SK-N-MC (cell line): ENCODE measurements around the gene C1GALT1C1L.
A peak's percentile ranks its signal among the peaks of the same experiment; 100 is the strongest.
"Not testable (repeated sequence)": the region's sequence is repeated elsewhere in the genome, so short reads cannot be mapped to it uniquely, and the experiment has no call there.

Source experiments
- DNase-seq: peaks from one replicate; pipeline ENCODE4 v3.0.0-alpha.2; 2011; ENCODE audit warnings: low read depth, low spot score
- H3K27ac ChIP-seq: fragments of 200-600 bp; sonication (generic); 2 replicates; pipeline ENCODE4 v1.5.1; 2016; ENCODE audit warnings: mixed run types
- H3K36me3 ChIP-seq: fragments of 200-600 bp; sonication (generic); 2 replicates; pipeline ENCODE4 v1.6.1; 2017; ENCODE audit warnings: antibody characterized with exemption, low read length, mixed read lengths; ENCODE audit not compliant: insufficient read depth
- H3K4me3 ChIP-seq: fragments of 200-600 bp; sonication (generic); 2 replicates; pipeline ENCODE4 v1.5.1; 2016
- H3K9ac ChIP-seq: fragments of 200-600 bp; sonication (generic); 2 replicates; pipeline ENCODE4 v1.8.0; 2017; ENCODE audit warnings: mixed run types, mixed read lengths; ENCODE audit not compliant: insufficient read length
- H3K9me3 ChIP-seq: fragments of 200-600 bp; sonication (generic); 2 replicates; pipeline ENCODE4 v1.6.1; 2017; ENCODE audit warnings: low read depth, mild to moderate bottlenecking, antibody characterized with exemption, low read length, moderate library complexity, mixed read lengths
- EZH2 ChIP-seq: fragments of 200-600 bp; sonication (generic); IDR thresholded peaks from one replicate; pipeline ENCODE4 v1.6.1; 2017; ENCODE audit warnings: antibody characterized with exemption
- FOXP2 ChIP-seq: optimal IDR thresholded peaks from 2 replicates; pipeline ENCODE3; 2011; ENCODE audit warnings: mild to moderate bottlenecking, moderate library complexity; ENCODE audit not compliant: insufficient read depth; ENCODE audit errors: extremely low read length, control extremely low read depth
- POLR2AphosphoS5 ChIP-seq: IDR thresholded peaks from 2 replicates; pipeline ENCODE4 v1.6.1; 2012; ENCODE audit warnings: mild to moderate bottlenecking, low read depth, low read length, borderline replicate concordance

The C1GALT1C1L gene

DNA sequence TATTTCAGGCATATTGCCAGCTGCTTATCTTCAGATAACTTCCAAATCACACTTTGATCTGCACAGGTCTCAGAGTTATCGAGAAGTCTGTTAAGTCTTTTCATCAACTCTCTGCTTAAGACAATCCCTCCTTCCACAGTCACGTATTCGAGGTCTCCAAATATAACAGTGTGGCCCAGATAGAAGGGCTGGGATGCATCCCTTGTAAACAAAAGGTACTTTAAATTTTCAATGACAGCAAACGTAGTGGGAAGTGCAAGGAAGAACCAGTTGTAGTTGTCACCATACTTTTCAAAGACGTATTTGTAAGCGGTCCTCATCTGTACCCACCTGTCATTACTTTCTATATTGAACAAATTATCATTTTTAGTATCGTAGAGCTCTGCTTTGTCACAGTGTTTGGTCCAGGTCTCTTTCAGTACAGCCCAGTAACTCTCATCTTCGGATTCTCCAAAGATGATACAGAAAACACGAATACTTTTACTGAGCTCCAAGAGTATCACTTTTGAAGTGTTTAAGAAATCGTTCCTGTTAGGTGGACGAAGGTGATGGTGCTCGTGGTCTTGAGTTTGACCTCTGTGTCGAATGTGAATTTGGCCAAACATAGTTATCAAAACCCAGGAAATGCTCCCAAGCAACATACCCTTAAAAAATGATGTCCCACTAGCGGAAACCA lies 445 bp downstream of the C1GALT1C1L start:
- Histone ChIP-seq H3K9me3 (no peaks in the 10 kb centered on the region), H3K36me3 (no peaks in the 10 kb centered on the region), H3K9ac (no peak overlapping the region), H3K4me3 (peak overlapping the region; percentile 61), H3K27ac (no peak overlapping the region)
- DNase-seq = no peak
- TF ChIP-seq FOXP2 (no peak), EZH2 (no peak), POLR2AphosphoS5 (no peak)

DNA sequence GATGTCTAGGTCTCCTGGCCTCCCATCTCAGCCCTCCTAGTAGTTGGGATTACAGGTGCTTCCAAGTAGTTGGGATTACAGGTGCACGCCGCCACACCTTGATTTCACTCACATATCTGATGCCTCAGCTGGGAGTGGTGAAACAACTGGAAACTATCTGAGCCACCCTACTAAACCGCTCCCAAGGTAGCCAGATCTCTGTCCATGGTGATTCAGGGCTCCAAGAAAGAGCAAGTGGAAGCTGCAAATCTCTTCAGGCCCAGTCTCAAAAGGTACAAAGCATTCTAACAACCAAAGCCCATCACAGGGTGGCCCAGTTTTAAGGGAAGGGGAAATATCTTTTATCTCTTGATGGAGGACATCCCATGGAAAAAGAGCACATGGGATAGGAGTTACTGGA lies 19.0 kb downstream of the C1GALT1C1L start:
- no peaks in the 10 kb centered on the region for H3K9me3 ChIP-seq
- no peak for DNase-seq
- H3K27ac ChIP-seq = no peak overlapping the region
- TF ChIP-seq EZH2 (no peak), FOXP2 (no peak), POLR2AphosphoS5 (no peak)
- H3K36me3 ChIP-seq = no peaks in the 10 kb centered on the region
- H3K4me3 ChIP-seq = no peak overlapping the region
- H3K9ac ChIP-seq = no peak overlapping the region

DNA sequence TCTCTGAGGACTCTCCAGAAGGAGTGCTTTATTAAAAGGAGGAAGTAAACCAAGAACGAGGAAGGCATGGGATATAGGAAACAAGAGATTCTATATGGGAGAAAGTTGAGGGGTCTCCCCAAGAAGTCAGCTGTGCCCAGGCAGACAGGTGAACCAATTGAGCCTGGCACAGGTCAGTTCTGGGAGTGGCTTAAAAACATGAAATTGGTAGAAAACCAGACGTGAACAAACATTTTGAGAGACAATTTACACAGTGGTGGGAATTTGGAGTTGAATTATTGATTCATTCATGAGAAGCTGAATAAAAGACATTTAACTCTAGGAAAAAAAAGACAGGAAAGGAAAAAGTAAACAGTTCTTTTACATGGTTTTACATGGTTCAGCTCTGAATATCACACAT lies 22.7 kb downstream of the C1GALT1C1L start:
- Histone ChIP-seq H3K4me3 (no peak overlapping the region), H3K27ac (no peak overlapping the region), H3K9me3 (no peaks in the 10 kb centered on the region), H3K36me3 (no peaks in the 10 kb centered on the region), H3K9ac (no peak overlapping the region)
- no peak for TF ChIP-seq POLR2AphosphoS5
- no peak for TF ChIP-seq EZH2
- DNase-seq = no peak

DNA sequence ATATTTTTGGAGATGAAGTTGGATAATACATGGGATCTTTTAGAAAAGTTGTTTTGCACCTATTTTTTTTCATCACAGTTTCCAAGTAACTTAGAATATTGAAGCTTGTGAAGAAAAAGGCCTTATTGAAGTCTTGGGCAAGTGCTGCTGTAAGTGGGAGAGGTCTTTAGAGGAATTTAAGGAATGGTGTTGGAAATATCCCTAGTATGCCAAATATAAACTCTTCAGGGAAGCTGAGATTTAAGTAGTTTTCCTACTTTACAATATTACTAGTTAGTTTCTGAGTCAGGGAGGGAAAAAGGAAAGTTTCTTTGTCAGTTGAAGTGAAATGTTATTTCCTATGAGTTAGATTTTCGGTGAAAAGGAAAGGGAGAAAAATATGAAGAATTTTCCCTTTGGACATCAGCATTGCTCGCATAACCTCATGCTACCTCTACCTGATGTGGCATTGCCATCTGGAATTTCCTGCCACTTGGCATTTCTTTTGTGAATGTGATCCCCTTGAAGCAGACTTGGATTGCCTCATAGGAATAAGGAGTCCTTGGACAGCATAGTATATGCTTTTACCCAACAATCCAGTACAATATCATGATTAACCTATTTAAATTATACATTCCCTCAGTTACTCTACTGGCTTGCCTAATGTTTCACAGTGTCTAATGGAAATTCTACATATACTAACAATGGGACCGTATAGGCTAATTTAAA lies 27.1 kb downstream of the C1GALT1C1L start:
- Histone ChIP-seq H3K4me3 (no peak overlapping the region), H3K27ac (no peak overlapping the region), H3K9ac (no peak overlapping the region), H3K9me3 (no peaks in the 10 kb centered on the region), H3K36me3 (no peaks in the 10 kb centered on the region)
- no peak for TF ChIP-seq EZH2
- no peak for TF ChIP-seq FOXP2
- no peak for TF ChIP-seq POLR2AphosphoS5
- no peak for DNase-seq

DNA sequence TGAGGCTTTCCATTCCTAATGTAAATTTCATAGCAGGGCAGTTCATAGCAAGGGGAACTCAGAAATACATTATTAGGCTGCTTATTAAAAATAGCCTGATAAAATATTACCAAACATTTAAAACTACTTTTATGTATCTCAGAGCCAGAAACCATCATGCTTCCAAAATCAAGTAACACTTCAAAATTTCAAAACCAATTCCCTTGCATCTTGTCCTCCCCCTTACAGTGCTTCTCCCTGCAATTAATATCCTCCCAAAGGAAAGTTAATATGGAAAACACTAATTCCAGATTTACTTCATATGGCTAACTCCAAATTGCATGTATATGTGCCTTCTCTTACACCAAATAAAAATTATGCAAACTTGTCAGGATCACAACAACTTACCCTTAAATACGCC lies 32.5 kb downstream of the C1GALT1C1L start:
- H3K9ac ChIP-seq = no peak overlapping the region
- no peak for TF ChIP-seq EZH2
- no peak for TF ChIP-seq FOXP2
- no peak for TF ChIP-seq POLR2AphosphoS5
- no peak for DNase-seq
- no peaks in the 10 kb centered on the region for H3K9me3 ChIP-seq
- H3K27ac ChIP-seq = no peak overlapping the region
- no peaks in the 10 kb centered on the region for H3K36me3 ChIP-seq
- no peak overlapping the region for H3K4me3 ChIP-seq

DNA sequence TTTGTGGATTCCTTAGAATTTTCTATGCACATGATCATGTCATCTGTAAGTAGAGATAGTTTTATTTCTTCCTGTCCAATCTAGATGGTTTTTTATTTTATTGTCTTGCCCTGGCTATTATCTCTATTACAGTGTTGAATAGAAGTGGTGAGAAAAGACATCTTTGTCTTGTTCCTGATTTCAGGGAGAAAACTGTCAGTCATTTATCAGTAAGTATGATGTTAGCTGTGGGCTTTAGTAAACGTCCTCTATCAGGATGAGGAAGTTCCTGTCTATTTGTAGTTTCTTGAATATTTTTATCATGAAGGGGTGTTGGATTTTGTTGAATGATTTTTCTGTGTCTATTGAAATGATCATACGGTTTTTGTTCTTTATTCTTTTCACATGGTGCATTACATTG lies 33.9 kb downstream of the C1GALT1C1L start:
- Histone ChIP-seq H3K9ac (no peak overlapping the region), H3K27ac (no peak overlapping the region), H3K9me3 (no peaks in the 10 kb centered on the region), H3K36me3 (no peaks in the 10 kb centered on the region), H3K4me3 (no peak overlapping the region)
- TF ChIP-seq FOXP2 (no peak), POLR2AphosphoS5 (no peak), EZH2 (no peak)
- DNase-seq = no peak

DNA sequence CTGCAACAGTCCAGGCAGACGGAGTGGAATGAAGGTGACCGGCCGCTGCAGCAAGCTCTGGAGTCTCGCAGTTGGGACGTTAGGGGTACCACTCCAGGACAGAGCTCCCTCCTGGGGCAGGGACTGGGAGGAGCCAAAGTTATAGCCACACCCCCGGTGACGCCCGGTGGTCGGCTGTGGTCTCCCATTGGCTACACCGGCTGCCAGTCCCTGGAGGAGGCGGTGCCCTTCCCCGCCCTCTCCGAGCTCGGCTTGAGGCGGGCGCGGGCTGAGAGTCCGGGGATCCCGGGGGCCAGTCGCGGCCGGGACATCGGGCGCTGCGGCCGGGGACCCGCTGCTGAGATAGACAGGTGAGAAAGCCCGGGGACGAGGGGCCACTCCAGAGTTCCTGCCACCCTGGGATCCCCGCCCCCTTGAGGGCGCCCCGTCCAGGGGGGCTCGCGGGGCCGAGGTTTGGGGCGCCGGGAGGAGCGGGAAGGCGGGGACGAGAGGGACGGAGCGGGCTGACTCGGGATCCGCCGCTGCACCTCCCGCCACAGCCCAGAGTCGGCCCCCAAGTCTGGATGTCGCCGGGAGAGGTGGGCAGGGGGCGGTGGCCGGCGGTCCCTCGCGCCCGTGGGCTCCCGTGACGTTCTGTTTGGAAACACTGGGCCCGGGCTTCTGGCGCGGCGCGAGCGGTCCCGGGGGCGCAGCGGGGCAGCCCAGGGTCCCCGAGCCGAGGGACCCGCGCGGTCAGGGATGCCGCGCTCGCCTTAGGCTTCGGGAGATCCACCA lies 39.0 kb downstream of the C1GALT1C1L start, which contains the start of gene PLEKHH2:
Gene PLEKHH2, plus strand, starts transcription at position 231 of the 774 bp plus-strand sequence. CDS start 7,414 bp downstream, outside the sequence.
- no peak for DNase-seq
- Histone ChIP-seq H3K9ac (peak within 1 kb of the TSS; percentile 49), H3K27ac (no peak within 1 kb of the TSS), H3K36me3 (no peaks in the 10 kb centered on the region), H3K9me3 (no peaks in the 10 kb centered on the region), H3K4me3 (peak within 1 kb of the TSS; percentile 82)
- no peak for TF ChIP-seq POLR2AphosphoS5
- TF ChIP-seq EZH2 = no peak
- no peak for TF ChIP-seq FOXP2

DNA sequence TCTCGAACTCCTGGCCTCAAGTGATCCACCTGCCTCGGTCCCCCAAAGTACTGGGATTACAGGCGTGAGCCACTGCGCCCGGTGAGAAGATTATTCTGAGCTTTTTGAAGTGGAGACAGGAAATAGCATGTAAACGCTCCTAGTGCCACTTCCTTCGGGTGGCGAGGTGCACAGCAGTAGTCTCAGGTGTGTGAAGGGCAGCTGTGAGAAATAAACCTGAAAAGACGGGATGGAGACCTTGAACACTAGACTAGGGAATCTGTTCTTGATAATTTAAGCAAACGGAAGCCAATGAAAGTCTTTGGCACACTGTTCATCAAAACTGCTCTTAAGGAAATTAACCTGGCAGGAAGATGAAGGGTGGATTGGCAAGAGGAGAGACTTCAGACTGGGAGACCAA lies 39.6 kb downstream of the C1GALT1C1L start:
- TF ChIP-seq POLR2AphosphoS5 (no peak), FOXP2 (no peak), EZH2 (no peak)
- peak overlapping the region; percentile 82 for H3K4me3 ChIP-seq
- no peaks in the 10 kb centered on the region for H3K9me3 ChIP-seq
- no peak for DNase-seq
- H3K36me3 ChIP-seq = no peaks in the 10 kb centered on the region
- no peak overlapping the region for H3K27ac ChIP-seq
- no peak overlapping the region for H3K9ac ChIP-seq

DNA sequence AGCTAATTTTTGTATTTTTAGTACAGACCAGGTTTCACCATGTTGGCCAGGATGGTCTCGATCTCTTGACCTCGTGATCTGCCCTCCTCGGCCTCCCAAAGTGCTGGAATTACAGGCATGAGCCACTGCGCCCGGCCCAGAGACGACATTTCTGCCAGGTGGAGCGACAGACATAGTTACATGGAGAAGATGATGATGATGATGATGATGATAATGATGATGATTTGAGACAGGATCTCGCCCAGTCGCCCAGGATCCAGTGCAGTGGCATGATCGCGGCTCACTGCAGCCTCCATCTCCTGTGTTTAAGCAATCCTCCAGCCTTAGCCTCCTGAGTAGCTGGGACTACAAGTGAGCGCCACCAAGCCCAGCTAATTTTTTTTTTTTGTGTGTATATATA lies 40.1 kb downstream of the C1GALT1C1L start:
- H3K4me3 ChIP-seq, H3K36me3 ChIP-seq, H3K27ac ChIP-seq, H3K9me3 ChIP-seq, DNase-seq, H3K9ac ChIP-seq: not testable (repeated sequence)
